HepG2 (cell line): Measurements from ENCODE around the gene NBEA. TPM values are rescaled to one million over a fixed set of nuclear protein-coding genes. Genes with fewer than 3 reads are reported as not detected.

Experiments
- ATAC-seq: fragments of 200-7000 bp; cut with Tn5 transposase; 3 replicates; pipeline ENCODE4 v1.9.1; 2020; ENCODE audit warnings: mild to moderate bottlenecking, moderate library complexity
- BruUV-seq: library from RNA; stranded (reverse); fragments of 400-500 nt; replicated peaks from 2 replicates; lab custom pipeline; 2021; lab: Mats Ljungman, UMichigan
- CTCF ChIA-PET: fragments of 300-600 bp; formaldehyde crosslinking; extraction: SDS; loops from one replicate; lab custom pipeline; 2021; ENCODE audit warnings: low total read pairs, inconsistent platforms, low intra/inter-chr PET ratio; lab: Yijun Ruan, JAX
- POLR2A ChIA-PET: fragments of 350-600 bp; sonication (Branson Sonifier 250); formaldehyde crosslinking; loops from one replicate; lab custom pipeline; 2020; ENCODE audit warnings: antibody characterized with exemption, inconsistent platforms; lab: Yijun Ruan, JAX
- DNase-seq: peaks from one replicate; pipeline ENCODE4 v3.0.0-alpha.2; 2015; ENCODE audit warnings: low spot score
- FAIRE-seq: peaks from 3 replicates; lab custom pipeline; 2011; peaks lifted over from hg19 to GRCh38; lab: Jason Lieb, UNC
- H2AFZ ChIP-seq: one replicate; pipeline ENCODE4 v1.6.1; 2011; ENCODE audit warnings: low read length, inconsistent platforms
- H3K27ac ChIP-seq: fragments of 300-600 bp; 3 replicates; pipeline ENCODE4 v1.8.0; 2011; ENCODE audit warnings: mixed run types, mild to moderate bottlenecking, mixed read lengths, low read length, inconsistent platforms; ENCODE audit not compliant: insufficient read depth; ENCODE audit errors: extremely low read length
- H3K27me3 ChIP-seq, 2 experiments: fragments of 200-600 bp in 1 of 2; 2 replicates in 1 of 2; 3 replicates in 1 of 2; pipeline versions ENCODE4 v1.6.0 to v1.8.0; 2011; ENCODE audit warnings: low read length in 2 of 2, mild to moderate bottlenecking in 2 of 2, moderate library complexity in 2 of 2, inconsistent platforms in 1 of 2; ENCODE audit not compliant: insufficient read depth in 2 of 2, control insufficient read depth in 1 of 2
- H3K36me3 ChIP-seq, 2 experiments: fragments of 200-600 bp in 1 of 2; replicated peaks in 1 of 2; 2 replicates in 1 of 2; 3 replicates in 1 of 2; pipeline versions ENCODE4 v1.5.1 to v1.8.0; 2011; ENCODE audit warnings: low read length in 2 of 2, inconsistent platforms in 1 of 2; ENCODE audit not compliant: insufficient read depth in 2 of 2, control insufficient read depth in 1 of 2
- H3K4me1 ChIP-seq: 2 replicates; pipeline ENCODE4 v1.5.1; 2012; ENCODE audit warnings: low read length, inconsistent platforms; ENCODE audit not compliant: insufficient read depth
- H3K4me2 ChIP-seq: 2 replicates; pipeline ENCODE4 v1.6.0; 2011; ENCODE audit warnings: low read depth, low read length, inconsistent platforms
- H3K4me3 ChIP-seq, 3 experiments: fragments of 200-600 bp in 1 of 3; sonication (generic), shearing (Covaris generic) in 1 of 3; replicated peaks in 1 of 3; 2 replicates each; pipeline ENCODE4 v1.5.1; 2011 to 2016; ENCODE audit warnings: low read length in 3 of 3, inconsistent platforms in 2 of 3, low read depth in 2 of 3, mild to moderate bottlenecking in 2 of 3, control low read depth in 1 of 3, mixed read lengths in 1 of 3; ENCODE audit not compliant: insufficient read depth in 1 of 3
- H3K79me2 ChIP-seq: one replicate; pipeline ENCODE4 v1.6.1; 2011; ENCODE audit warnings: low read length, inconsistent platforms; ENCODE audit not compliant: insufficient read depth
- H3K9ac ChIP-seq: 2 replicates; pipeline ENCODE4 v1.6.0; 2011; ENCODE audit warnings: mild to moderate bottlenecking, low read depth, low read length, inconsistent platforms; ENCODE audit not compliant: insufficient read depth
- H3K9me3 ChIP-seq: 2 replicates; pipeline ENCODE4 v1.5.1; 2012; ENCODE audit warnings: mild to moderate bottlenecking, low read length
- H4K20me1 ChIP-seq: 2 replicates; pipeline ENCODE4 v1.6.0; 2011; ENCODE audit warnings: inconsistent platforms, mild to moderate bottlenecking, low read length, moderate library complexity; ENCODE audit not compliant: insufficient read depth
- ATF1 ChIP-seq: IDR thresholded peaks from 2 replicates; pipeline ENCODE4 v1.6.1; 2016; ENCODE audit warnings: mild to moderate bottlenecking, control low read depth
- BRD4 ChIP-seq: sonication (generic); formaldehyde crosslinking; IDR thresholded peaks from 2 replicates; pipeline ENCODE4 v1.4.0; 2020; ENCODE audit warnings: missing genetic modification reagents
- CBX2 ChIP-seq, 2 experiments: fragments of 200-600 bp in 1 of 2; sonication (generic); formaldehyde crosslinking in 1 of 2; IDR thresholded peaks; 2 replicates each; pipeline versions ENCODE4 v1.7.0 to v1.8.1; 2018 to 2022; ENCODE audit warnings: low read depth in 2 of 2, low read length in 1 of 2, mild to moderate bottlenecking in 1 of 2, missing genetic modification reagents in 1 of 2
- CC2D1A ChIP-seq: sonication (generic); formaldehyde crosslinking; IDR thresholded peaks from 2 replicates; pipeline ENCODE4 v1.8.1; 2023; ENCODE audit warnings: mild to moderate bottlenecking, missing genetic modification reagents
- ISX ChIP-seq: sonication (generic); formaldehyde crosslinking; conservative IDR thresholded peaks from 2 replicates; pipeline ENCODE4 v1.5.0; 2020; ENCODE audit warnings: missing genetic modification reagents
- MAFF ChIP-seq: IDR thresholded peaks from 2 replicates; pipeline ENCODE4 v1.6.1; 2011; ENCODE audit warnings: low read depth, low read length, improper control_type of control experiment
- REXO4 ChIP-seq: sonication (generic); formaldehyde crosslinking; IDR thresholded peaks from 2 replicates; pipeline ENCODE4 v1.8.0; 2022; ENCODE audit warnings: missing genetic modification reagents, mild to moderate bottlenecking, borderline replicate concordance
- RFX5 ChIP-seq: IDR thresholded peaks from 2 replicates; pipeline ENCODE4 v1.6.1; 2011; ENCODE audit warnings: low read depth, low read length, improper control_type of control experiment
- SAFB2 ChIP-seq: sonication (generic); formaldehyde crosslinking; IDR thresholded peaks from 2 replicates; pipeline ENCODE4 v1.5.1; 2020; ENCODE audit warnings: missing genetic modification reagents, low read depth, mild to moderate bottlenecking, borderline replicate concordance
- ZEB1 ChIP-seq: IDR thresholded peaks from 2 replicates; pipeline ENCODE4 v1.6.1; 2012; ENCODE audit warnings: mild to moderate bottlenecking, low read depth, inconsistent platforms; ENCODE audit not compliant: insufficient replicate concordance
- ZNF124 ChIP-seq: sonication (generic); formaldehyde crosslinking; IDR thresholded peaks from 2 replicates; pipeline ENCODE4 v1.4.0; 2020; ENCODE audit warnings: missing genetic modification reagents
- ZNF24 ChIP-seq: fragments of 450-650 bp; IDR thresholded peaks from 2 replicates; pipeline ENCODE4 v1.6.1; 2017; ENCODE audit warnings: antibody characterized with exemption, mild to moderate bottlenecking
- ZNF343 ChIP-seq: sonication (generic); formaldehyde crosslinking; IDR thresholded peaks from 2 replicates; pipeline ENCODE4 v1.4.0; 2020; ENCODE audit warnings: mild to moderate bottlenecking, missing genetic modification reagents
- ZNF431 ChIP-seq: sonication (generic); formaldehyde crosslinking; IDR thresholded peaks from 2 replicates; pipeline ENCODE4 v1.9.0; 2022; ENCODE audit warnings: missing genetic modification reagents, low read depth, mild to moderate bottlenecking, borderline replicate concordance
- ZNF782 ChIP-seq: sonication (generic); formaldehyde crosslinking; IDR thresholded peaks from 2 replicates; pipeline ENCODE4 v1.4.0; 2020; ENCODE audit warnings: missing genetic modification reagents, mild to moderate bottlenecking, borderline replicate concordance
- WGBS: methylation state at CpG from one replicate; pipeline ENCODE4 v1.1.6; 2017; ENCODE audit warnings: low lambda C conversion rate; 5-methylcytosine and 5-hydroxymethylcytosine counted together
- in situ Hi-C: cut with HindIII; loops from 2 replicates; pipeline ENCODE4 v1.10.0; 2017; ENCODE audit warnings: low pct_unique_long_range_greater_than_20kb; ENCODE audit not compliant: extremely low pct_ligation_motif_present
- intact Hi-C: fragments of 100-400 bp; cut with micrococcal nuclease; formaldehyde crosslinking; loops from one replicate; pipeline ENCODE4 v1.10.0; 2022; ENCODE audit not compliant: unreplicated experiment
- polyA plus RNA-seq, 8 experiments: library from polyadenylated mRNA; depleted of rRNA in 3 of 8; stranded (reverse) in 7 of 8; unstranded in 1 of 8; fragments of >200 nt; fragmentation: Illumina TruSeq in 4 of 8; extraction: Trizol in 4 of 8; gene quantifications; 2 replicates each; pipeline versions ENCODE4 v1.2.1 to v1.2.3, GENCODE V29; 2011 to 2016; ENCODE audit warnings: low read depth in 4 of 8, missing spikeins in 1 of 8, mixed read lengths in 1 of 8; ENCODE audit not compliant: insufficient read depth in 1 of 8
- total RNA-seq, 5 experiments: library from RNA; depleted of rRNA; stranded (reverse); fragments of >200 nt; fragmentation: Illumina TruSeq; extraction: Trizol; gene quantifications; 2 replicates each; pipeline ENCODE4 v1.2.3, GENCODE V29; 2016; ENCODE audit warnings: low read depth in 1 of 5
- TF ChIP-seq, protein P1 (sequence below): sonication (generic); formaldehyde crosslinking; IDR thresholded peaks from 2 replicates; pipeline ENCODE4 v1.4.0; 2020; ENCODE audit warnings: missing genetic modification reagents

NBEA gene
- total and polyA plus RNA-seq, 2 of the 13 experiments (the other 11 are each of a cell fraction or from before 2014, with no cell fraction given): 2.7 to 2.8 TPM

GRCh38 chr13:35179920-35180663 lies 238.0 kb downstream of the NBEA start:
- Histone ChIP-seq H3K36me3 (no peaks in the 10 kb centered on the region), H3K9me3 (no peaks in the 10 kb centered on the region), H3K4me3 (no peak overlapping the region), H4K20me1 (no peaks in the 10 kb centered on the region), H3K4me1 (no peaks in the 10 kb centered on the region), H3K27me3 (no peaks in the 10 kb centered on the region), H3K4me2 (no peak overlapping the region), H3K79me2 (no peaks in the 10 kb centered on the region), H3K27ac (no peak overlapping the region), H2AFZ (no peak overlapping the region), H3K9ac (no peak overlapping the region)
- WGBS: 48% methylated on average over 3 of the region's 3 CpGs
- ATAC-seq (no peak), DNase-seq (no peak), FAIRE-seq (no peak)
- TF ChIP-seq ZNF124 (CRISPR knock-in tag): no peak
- TF ChIP-seq RFX5: no peak
- intact Hi-C loops (no loop called here), in situ Hi-C loops (no loop called here)
- ChIA-PET CTCF (no interaction called here), POLR2A (no interaction called here)
- no TSS peak for BruUV-seq

- no peak for ATAC-seq
- ChIA-PET POLR2A (no interaction called here), CTCF (no interaction called here)
- intact Hi-C loops: no loop called here
- BruUV-seq: no TSS peak
- no peak for DNase-seq
- Histone ChIP-seq H3K9ac (no peak overlapping the region), H3K79me2 (no peaks in the 10 kb centered on the region), H3K4me1 (no peaks in the 10 kb centered on the region), H3K9me3 (0 out of 2 replicates have a peak, but pooled peaks cover 4% of the 10 kb centered on the region), H4K20me1 (no peaks in the 10 kb centered on the region), H3K4me3 (no peak overlapping the region), H2AFZ (no peak overlapping the region), H3K27ac (no peak overlapping the region), H3K36me3 (no peaks in the 10 kb centered on the region), H3K27me3 (no peaks in the 10 kb centered on the region), H3K4me2 (no peak overlapping the region)
- in situ Hi-C loops: no loop called here
- TF ChIP-seq ATF1 (CRISPR knock-in tag) (no peak), CC2D1A (CRISPR knock-in tag) (no peak), MAFF (no peak), ZNF782 (no peak), REXO4 (no peak), ISX (no peak), ZNF24 (no peak), BRD4 (CRISPR knock-in tag) (no peak), CBX2 (IDR thresholded peaks at IDR 0.05; ENCODE audit: low read depth, low read length) (no peak), CBX2 (CRISPR knock-in tag; IDR thresholded peaks at IDR 0.05; ENCODE audit: low read depth) (no peak), ZEB1 (no peak), SAFB2 (CRISPR knock-in tag) (no peak), ZNF431 (CRISPR knock-in tag) (no peak), ZNF343 (CRISPR knock-in tag) (no peak)
- TF ChIP-seq, protein P1, sequence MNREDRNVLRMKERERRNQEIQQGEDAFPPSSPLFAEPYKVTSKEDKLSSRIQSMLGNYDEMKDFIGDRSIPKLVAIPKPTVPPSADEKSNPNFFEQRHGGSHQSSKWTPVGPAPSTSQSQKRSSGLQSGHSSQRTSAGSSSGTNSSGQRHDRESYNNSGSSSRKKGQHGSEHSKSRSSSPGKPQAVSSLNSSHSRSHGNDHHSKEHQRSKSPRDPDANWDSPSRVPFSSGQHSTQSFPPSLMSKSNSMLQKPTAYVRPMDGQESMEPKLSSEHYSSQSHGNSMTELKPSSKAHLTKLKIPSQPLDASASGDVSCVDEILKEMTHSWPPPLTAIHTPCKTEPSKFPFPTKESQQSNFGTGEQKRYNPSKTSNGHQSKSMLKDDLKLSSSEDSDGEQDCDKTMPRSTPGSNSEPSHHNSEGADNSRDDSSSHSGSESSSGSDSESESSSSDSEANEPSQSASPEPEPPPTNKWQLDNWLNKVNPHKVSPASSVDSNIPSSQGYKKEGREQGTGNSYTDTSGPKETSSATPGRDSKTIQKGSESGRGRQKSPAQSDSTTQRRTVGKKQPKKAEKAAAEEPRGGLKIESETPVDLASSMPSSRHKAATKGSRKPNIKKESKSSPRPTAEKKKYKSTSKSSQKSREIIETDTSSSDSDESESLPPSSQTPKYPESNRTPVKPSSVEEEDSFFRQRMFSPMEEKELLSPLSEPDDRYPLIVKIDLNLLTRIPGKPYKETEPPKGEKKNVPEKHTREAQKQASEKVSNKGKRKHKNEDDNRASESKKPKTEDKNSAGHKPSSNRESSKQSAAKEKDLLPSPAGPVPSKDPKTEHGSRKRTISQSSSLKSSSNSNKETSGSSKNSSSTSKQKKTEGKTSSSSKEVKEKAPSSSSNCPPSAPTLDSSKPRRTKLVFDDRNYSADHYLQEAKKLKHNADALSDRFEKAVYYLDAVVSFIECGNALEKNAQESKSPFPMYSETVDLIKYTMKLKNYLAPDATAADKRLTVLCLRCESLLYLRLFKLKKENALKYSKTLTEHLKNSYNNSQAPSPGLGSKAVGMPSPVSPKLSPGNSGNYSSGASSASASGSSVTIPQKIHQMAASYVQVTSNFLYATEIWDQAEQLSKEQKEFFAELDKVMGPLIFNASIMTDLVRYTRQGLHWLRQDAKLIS: no peak
- 97% methylated on average over 2 of the region's 2 CpGs for WGBS
- no peak for FAIRE-seq
Measured at GRCh38 chr13:35190241-35190640, 248.2 kb downstream of the NBEA start.
